GM12878 (cell line): ENCODE measurements around the gene FYB1.

Source experiments
- NR2C2 ChIP-seq: IDR thresholded peaks from 2 replicates; pipeline ENCODE4 v1.6.1; 2011; ENCODE audit warnings: borderline replicate concordance, low read depth; ENCODE audit not compliant: control insufficient read depth, insufficient read length
- POLR2AphosphoS5 ChIP-seq: IDR thresholded peaks from 2 replicates; pipeline ENCODE4 v1.6.1; 2011; ENCODE audit warnings: mild to moderate bottlenecking, low read length, inconsistent platforms
- YY1 ChIP-seq: IDR thresholded peaks from 2 replicates; pipeline ENCODE4 v1.6.1; 2011; ENCODE audit warnings: low read depth, mild to moderate bottlenecking, low read length
- TF ChIP-seq, protein P1 (sequence below): IDR thresholded peaks from 2 replicates; pipeline ENCODE4 v1.6.1; 2011; ENCODE audit warnings: low read depth, mild to moderate bottlenecking, low read length, moderate library complexity, borderline replicate concordance; ENCODE audit errors: extremely low read depth

DNA sequence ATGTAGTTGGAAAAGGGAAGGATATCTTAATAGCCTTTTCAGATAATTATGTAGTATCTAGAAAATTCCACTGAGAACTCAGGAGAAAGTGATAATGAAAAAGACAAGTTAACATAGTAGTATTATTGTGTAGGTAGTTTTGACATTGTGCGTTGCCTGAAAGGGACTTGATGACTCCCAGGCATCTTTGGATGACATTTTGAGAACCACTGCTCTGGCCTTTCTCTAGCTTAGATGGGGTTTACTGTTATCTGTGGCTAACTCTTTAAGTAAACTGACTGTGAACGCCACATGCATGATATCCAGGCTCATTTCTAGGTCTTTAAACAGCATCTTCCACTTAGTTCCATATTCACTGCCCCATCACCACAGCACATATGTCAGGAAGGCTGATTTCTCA, 14.4 kb upstream of the FYB1 start:
- no peak for TF ChIP-seq POLR2AphosphoS5
- TF ChIP-seq NR2C2: no peak
- TF ChIP-seq, protein P1, sequence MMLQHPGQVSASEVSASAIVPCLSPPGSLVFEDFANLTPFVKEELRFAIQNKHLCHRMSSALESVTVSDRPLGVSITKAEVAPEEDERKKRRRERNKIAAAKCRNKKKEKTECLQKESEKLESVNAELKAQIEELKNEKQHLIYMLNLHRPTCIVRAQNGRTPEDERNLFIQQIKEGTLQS: no peak
- TF ChIP-seq YY1: no peak
